Midbrain (tissue), 1 donor: Measurements from ENCODE around the gene LYST.
"Not testable (repeated sequence)": the region's sequence is repeated elsewhere in the genome, so short reads cannot be mapped to it uniquely, and the experiment has no call there.

Experiments
- DNase-seq: peaks from one replicate; lab custom pipeline; 2025; lab: John Stamatoyannopoulos, UW

The LYST gene

GRCh38 chr1:235652364-235652763 lies 214.3 kb downstream of the LYST start:
- DNase-seq, result no peak

DNA sequence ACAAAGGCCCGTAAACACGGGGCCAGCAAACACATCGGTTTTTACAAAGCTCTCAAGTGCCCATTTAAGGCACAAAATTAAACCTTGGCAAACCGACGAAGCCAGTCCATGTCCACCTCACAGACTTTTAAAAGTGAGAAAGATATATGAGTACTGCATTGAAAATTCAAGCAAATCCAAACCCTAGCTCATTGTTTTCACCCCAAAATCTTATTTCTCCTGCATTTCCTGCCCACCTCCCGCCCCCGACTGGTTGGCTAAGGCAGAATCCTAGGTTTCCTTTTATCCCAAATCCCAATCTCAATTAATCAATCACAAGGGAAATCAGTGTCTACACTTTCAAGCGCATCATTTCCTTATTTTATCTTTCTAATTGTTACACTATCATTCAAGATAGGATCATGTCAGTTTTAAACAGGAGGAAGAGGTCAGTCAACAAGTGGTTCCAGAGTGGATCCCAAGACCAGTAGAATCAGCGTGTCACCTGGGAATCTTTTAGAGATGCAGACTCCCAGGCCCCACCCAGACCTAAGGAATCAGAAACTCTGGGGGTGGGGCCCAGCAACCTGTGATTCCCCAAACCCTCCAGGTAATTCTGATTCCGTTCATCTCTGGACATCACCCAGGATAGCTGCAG lies 215.4 kb downstream of the LYST start:
- DNase-seq, result no peak

DNA sequence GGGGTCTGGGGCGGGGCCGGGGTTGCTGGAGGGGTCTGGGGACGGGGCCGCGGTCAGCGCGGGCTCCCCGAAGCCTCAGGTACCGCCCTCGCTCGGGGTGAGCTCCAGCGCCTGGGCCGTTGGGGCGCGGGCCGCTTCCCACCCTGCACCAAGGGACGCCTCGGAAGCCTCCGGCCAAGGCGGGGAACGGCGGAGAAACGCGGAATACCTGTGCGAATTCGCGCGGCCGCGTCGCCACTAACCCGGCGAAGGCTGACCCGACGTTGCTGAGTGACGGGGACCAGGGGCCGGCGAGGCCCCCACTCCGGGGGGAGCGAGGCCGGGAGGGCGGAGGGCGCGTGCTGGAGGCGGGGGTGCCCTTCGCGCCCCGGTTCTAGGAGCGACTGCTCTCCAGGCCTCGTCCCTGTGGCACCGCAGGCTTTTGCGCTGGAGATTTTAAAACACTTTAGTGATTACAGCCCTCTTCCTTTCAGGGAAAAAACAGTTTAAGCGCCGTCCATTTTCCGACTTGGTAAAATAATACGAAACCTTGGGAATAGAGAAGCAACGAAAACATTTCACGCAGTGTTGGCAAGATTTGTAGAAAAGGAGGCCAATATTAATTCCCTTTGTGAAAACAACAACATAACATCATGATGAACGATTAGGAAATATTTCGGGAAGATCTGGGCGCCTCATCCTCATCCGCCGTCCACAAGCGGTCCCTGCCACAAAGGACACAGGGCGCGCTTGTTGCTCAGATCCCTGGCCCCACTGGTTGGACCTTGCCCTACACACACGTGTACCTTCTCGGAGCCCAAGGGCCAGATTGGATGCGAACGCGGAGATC lies 216.2 kb downstream of the LYST start:
- no peak for DNase-seq

DNA sequence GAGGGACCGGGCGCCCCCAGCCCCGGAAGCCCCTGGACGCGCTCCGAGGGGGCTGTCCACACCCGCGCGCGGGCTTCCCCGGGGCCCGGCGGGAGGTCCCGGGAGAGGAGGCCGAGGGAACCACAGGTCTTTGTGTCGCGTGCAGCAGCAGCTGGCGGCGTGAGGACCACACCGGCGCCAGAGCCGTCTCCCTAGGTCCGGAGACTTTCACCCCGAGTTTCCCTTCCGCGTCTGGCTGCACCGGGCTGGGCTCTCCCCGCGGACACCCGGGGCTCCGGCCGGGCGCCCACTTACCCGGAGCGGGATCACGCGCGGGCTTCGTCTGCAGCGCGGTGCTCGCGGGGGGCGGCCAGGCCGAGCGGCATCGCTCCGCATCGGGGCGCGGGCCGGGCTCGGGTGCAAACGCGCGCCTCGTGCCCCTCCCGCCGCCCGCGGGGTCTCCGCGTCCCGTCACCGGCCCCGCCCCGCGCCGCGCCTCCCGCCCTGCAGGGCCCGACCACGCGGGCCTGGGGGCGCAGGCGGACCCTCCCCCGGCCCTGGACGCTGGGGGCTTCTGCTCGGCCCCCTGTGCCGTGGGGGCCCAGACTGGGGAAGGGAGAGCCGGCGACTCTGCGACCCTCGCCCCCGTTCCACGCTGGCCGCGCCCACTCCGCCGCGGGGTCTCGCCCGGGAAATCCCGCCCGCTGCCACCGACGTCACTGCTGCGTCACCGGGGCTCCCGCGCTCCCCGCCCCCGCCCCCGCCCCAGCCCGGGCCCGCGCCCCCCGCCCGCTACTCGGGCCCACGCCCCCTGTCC lies 217.1 kb downstream of the LYST start, which contains the start of gene GNG4:
TSS of gene GNG4 (minus strand) at position 417 of the 796 bp plus-strand sequence. CDS start 65,946 bp downstream, outside the sequence.
- DNase-seq, result no peak

DNA sequence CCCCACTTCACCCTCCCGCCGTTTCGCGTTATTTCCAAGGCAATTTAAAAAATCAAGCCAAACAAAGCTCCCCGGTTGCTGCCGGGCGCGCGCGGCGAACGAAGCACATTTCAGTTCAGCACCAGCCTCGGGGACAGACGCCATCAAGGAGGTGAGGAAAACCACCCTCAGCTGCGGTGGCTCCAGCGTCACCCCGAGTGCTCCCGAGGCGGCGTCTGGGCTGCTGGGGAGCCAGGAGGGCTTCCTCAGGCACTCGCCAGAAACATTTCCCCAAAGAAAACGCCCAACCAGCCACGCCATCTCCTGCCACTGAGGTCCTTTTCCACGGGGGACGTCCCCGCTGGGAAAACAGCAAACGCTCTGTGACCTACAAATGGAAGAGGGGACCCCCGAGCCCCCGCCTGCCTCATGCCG lies 217.7 kb downstream of the LYST start:
- no peak for DNase-seq

DNA sequence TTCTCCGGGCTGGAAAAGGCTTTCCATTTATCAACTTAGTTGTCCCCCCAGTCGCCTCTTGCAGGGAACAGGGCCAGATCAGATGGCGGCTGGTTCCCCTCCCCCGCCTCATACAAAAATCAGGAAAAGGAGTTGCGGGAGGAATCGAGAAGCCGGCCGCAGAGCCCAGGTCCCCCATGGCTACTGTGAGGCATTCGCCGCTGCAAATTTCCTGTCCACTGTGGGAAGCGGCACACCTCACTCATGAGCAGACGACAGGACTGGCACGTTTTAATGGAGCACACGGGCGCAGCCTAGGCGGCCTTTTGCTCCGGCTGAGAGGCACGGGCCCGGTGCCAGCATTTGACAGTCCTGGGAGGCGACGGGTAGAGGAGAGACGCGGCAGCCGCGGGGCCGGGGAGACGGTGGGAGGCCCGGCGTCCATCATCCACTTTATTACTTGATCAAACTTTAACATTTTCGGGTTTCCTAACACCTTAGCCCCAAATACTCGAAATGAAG lies 218.2 kb downstream of the LYST start:
- DNase-seq, result no peak

GRCh38 chr1:235647537-235647936 lies 219.2 kb downstream of the LYST start:
- not testable (repeated sequence) for DNase-seq

GRCh38 chr1:235646463-235646862 lies 220.2 kb downstream of the LYST start:
- no peak for DNase-seq

- no peak for DNase-seq
Observed at GRCh38 chr1:235644693-235645305, 221.9 kb downstream of the LYST start.

DNA sequence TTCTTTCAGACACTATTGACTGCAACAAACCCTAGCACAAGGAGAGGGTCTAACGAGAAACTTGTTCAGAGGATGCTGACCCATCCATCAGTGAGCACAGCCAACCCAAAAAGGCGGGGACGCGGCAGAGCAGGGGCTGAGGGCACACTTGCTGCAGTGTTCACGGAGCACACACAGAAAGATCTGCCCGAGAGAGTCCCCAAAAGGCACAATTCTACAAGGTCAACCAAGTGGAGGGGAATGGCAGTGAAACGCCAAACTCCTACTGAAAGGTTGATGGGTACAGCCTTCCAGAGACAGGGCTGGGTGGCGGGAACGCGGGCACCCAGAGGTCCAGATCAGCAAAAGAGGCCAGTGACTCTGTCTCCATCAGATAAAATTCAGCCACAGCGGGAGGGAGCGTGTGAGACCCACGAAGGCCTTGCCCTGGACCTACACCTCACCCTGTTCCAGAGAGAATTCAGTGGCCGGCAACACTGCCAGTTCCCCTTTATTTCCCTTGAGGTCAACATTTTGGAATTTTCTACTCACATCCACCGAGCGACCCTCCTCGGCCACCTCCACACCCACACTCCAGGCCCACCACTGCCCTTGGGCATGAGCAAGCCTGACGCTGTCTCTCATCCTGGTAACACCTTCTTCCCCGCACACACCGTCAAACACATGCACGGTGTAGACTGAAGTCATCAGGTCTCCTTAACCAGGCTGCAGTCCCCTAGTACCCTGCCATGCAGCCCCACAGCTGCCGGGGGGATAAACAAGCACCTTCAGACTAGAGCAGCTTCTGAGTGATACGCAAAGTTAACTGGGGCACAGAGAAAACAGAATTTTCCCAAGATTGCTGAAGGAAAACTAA lies 222.6 kb downstream of the LYST start:
- no peak for DNase-seq

GRCh38 chr1:235642943-235643371 lies 223.7 kb downstream of the LYST start:
- no peak for DNase-seq

- DNase-seq, result no peak
Observed at GRCh38 chr1:235642011-235642942, 224.4 kb downstream of the LYST start.

DNA sequence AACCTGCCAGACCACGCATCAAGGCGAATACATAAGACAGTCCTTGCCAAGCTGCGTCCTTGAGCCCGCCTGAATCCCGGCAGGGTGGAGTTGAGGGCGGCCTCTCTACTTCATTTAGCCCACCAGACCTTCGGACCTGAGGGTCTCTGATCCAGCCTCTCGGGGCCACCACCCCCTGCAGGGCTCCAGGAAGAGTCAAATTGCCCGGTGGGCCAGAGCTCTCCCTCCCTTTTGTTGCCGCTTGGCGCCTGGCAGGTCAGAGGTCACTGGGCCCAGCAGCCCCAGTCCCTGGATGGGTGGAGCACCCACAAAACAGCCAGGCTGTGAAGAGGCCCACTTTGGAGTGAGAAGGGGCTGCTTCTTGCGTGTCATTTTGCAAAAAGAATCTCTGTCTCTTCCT lies 226.1 kb downstream of the LYST start:
- DNase-seq, result no peak

DNA sequence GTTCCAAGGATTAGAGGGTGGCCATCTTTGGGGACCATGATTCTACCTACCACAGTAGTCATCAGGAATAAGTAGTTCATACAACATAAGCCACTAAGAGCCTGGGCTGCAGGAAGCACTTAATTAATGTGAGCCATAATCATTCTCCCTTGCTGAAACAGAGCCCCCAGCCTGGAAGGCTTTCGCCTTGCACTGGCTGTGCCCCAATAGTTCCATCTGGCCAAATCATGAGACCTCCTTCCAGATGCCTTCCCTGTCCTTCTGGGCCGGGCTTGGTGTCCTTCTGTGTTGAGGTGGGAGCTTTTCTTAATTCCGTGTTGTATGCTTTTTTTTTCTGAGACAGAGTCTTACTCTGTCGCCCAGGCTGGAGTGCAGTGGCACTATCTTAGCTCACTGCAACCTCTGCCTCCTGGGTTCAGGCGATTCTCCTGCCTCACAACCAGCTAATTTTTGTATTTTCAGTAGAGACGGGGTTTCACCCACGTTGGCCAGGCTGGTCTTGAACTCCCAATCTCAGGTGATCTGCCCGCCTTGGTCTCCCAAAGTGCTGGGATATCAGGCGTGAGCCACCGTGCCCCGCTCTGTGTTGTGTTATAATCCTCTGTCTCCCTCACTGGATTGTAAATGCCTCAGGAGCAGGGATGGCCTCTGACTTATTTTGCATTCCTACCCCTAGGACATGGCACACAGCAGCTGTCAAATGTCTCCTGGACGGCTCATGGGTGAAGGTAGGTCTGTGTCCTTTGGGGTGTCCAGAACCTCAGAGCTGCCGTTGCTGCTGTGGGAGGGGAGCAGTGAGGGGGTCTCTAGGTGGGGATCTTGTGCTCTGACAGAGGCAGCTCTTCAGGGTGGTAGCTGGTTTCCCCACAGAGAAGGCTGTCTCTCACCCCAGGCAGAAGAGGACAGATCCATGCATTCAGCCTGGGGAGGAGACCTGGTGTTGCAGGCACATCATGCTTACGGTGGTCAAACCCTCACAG lies 227.2 kb downstream of the LYST start:
- no peak for DNase-seq

- DNase-seq, result not testable (repeated sequence)
Observed at GRCh38 chr1:235638612-235639011, 228.1 kb downstream of the LYST start.

DNA sequence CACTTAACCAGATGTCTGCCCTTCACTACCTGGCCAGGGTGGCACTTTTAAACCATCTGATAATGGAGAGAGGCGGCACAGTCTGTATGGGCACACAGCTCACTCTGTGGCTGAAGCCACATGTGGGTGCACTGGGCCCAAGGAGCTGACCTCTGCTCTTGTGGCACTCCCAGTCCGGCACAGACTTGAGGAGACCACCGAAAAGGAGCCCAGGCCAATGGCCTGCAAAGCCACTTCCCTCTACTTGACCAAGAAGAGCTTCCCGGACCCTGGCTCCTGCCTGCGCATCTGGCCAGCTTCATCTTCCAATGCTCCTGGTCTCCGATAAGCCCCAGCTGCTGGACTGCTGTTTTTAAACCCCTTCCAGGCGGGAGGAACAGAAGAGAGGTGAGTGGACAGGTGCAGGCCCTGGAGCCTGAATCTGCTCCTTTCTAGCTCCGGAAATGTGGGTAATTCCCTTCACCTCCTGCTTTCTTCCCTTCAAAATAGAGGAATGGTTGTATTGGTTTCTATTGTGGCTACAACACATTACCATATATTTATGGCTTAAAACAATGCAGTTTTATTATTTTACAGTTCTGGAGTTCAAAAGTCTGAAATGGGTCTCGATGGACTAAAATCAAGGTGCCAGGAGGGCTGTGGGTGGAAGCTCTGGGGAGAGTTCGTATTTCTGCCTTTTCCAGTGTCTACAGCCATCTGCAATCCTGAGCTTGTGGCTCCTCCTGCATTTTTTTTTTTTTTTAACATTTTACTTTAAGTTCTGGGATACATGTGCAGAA lies 228.8 kb downstream of the LYST start:
- DNase-seq, result no peak

GRCh38 chr1:235635938-235636662 lies 230.6 kb downstream of the LYST start:
- DNase-seq, result no peak
